ENCODE measurements around the gene KCNAB2.

The KCNAB2 gene

GRCh38 chr1:6107409-6108356 lies 62.0 kb downstream of the KCNAB2 start:
- no peaks in the 10 kb centered on the region for H3K36me3 ChIP-seq (ENCODE audit: control insufficient read depth, insufficient read depth, low read length)
- H3K9ac ChIP-seq (ENCODE audit: low read length), result no peak overlapping the region
- no peaks in the 10 kb centered on the region for H3K9me3 ChIP-seq (ENCODE audit: control insufficient read depth, low read length)
- H3K4me3 ChIP-seq (ENCODE audit: low read length), result no peak overlapping the region
- H3K4me1 ChIP-seq (ENCODE audit: control insufficient read depth, insufficient read depth, low read length), result no peaks in the 10 kb centered on the region
- H3K27me3 ChIP-seq (ENCODE audit: control insufficient read depth, insufficient read depth, low read length), result peaks cover 13% of the 10 kb centered on the region

GRCh38 chr1:6108476-6108875 lies 62.8 kb downstream of the KCNAB2 start:
- Histone ChIP-seq H3K27me3 (ENCODE audit: control insufficient read depth, insufficient read depth, low read length) (peaks cover 13% of the 10 kb centered on the region), H3K9me3 (ENCODE audit: control insufficient read depth, low read length) (no peaks in the 10 kb centered on the region), H3K4me1 (ENCODE audit: control insufficient read depth, insufficient read depth, low read length) (no peaks in the 10 kb centered on the region), H3K4me3 (ENCODE audit: low read length) (no peak overlapping the region), H3K9ac (ENCODE audit: low read length) (no peak overlapping the region), H3K36me3 (ENCODE audit: control insufficient read depth, insufficient read depth, low read length) (no peaks in the 10 kb centered on the region)

- peaks cover 13% of the 10 kb centered on the region for H3K27me3 ChIP-seq (ENCODE audit: control insufficient read depth, insufficient read depth, low read length)
- no peak overlapping the region for H3K9ac ChIP-seq (ENCODE audit: low read length)
- H3K4me1 ChIP-seq (ENCODE audit: control insufficient read depth, insufficient read depth, low read length), result no peaks in the 10 kb centered on the region
- no peaks in the 10 kb centered on the region for H3K36me3 ChIP-seq (ENCODE audit: control insufficient read depth, insufficient read depth, low read length)
- no peaks in the 10 kb centered on the region for H3K9me3 ChIP-seq (ENCODE audit: control insufficient read depth, low read length)
- no peak overlapping the region for H3K4me3 ChIP-seq (ENCODE audit: low read length)
These were observed 63.4 kb downstream of the KCNAB2 start for GRCh38 chr1:6108937-6109614.

GRCh38 chr1:6109688-6110087 lies 64.0 kb downstream of the KCNAB2 start:
- Histone ChIP-seq H3K27me3 (ENCODE audit: control insufficient read depth, insufficient read depth, low read length) (peaks cover 13% of the 10 kb centered on the region), H3K4me3 (ENCODE audit: low read length) (no peak overlapping the region), H3K9ac (ENCODE audit: low read length) (no peak overlapping the region), H3K4me1 (ENCODE audit: control insufficient read depth, insufficient read depth, low read length) (no peaks in the 10 kb centered on the region), H3K36me3 (ENCODE audit: control insufficient read depth, insufficient read depth, low read length) (no peaks in the 10 kb centered on the region), H3K9me3 (ENCODE audit: control insufficient read depth, low read length) (no peaks in the 10 kb centered on the region)

DNA sequence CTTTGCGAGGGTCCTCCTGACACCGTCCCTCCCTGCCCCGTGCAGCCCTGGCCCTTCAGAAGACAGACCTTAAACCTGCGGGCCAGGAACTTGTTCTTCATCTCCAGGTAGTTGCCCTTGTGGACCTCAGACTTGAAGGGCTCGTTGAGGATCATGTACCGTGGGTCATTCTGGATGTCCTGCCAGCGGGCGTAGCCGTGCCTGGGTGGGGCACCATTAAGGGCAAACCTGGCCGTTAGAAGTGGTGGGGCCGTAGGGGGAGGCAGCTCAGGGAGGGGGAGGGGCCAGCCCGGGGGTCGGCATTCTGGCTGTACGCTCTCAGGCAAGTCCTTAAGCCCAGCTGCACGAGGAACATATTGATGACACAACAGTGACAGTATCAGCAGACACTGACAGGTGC lies 64.6 kb downstream of the KCNAB2 start:
- no peak overlapping the region for H3K4me3 ChIP-seq (ENCODE audit: low read length)
- no peak overlapping the region for H3K9ac ChIP-seq (ENCODE audit: low read length)
- peaks cover 11% of the 10 kb centered on the region for H3K27me3 ChIP-seq (ENCODE audit: control insufficient read depth, insufficient read depth, low read length)
- H3K9me3 ChIP-seq (ENCODE audit: control insufficient read depth, low read length), result no peaks in the 10 kb centered on the region
- H3K4me1 ChIP-seq (ENCODE audit: control insufficient read depth, insufficient read depth, low read length), result no peaks in the 10 kb centered on the region
- H3K36me3 ChIP-seq (ENCODE audit: control insufficient read depth, insufficient read depth, low read length), result no peaks in the 10 kb centered on the region

DNA sequence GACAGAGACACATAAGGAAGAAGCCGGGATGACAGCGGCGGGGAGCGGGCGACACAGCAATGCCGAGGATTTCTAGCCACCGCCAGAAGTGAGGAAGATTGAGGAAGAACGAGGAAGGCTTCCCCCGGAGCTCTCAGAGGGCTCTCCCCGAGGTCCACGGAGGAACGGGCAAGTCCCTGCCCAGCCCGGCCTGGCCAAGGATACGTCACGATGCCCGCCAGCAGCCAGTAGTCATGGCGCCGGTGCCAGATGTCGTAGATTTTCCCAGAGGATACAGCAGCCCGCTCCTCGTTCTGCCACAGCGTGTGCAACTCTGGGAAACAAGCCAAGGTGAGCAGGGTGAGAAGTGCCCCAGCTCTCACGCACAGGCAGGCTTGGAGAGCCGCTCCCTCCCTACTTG lies 65.9 kb downstream of the KCNAB2 start:
- H3K36me3 ChIP-seq (ENCODE audit: control insufficient read depth, insufficient read depth, low read length), result no peaks in the 10 kb centered on the region
- no peaks in the 10 kb centered on the region for H3K4me1 ChIP-seq (ENCODE audit: control insufficient read depth, insufficient read depth, low read length)
- no peak overlapping the region for H3K9ac ChIP-seq (ENCODE audit: low read length)
- H3K27me3 ChIP-seq (ENCODE audit: control insufficient read depth, insufficient read depth, low read length), result peaks cover 7% of the 10 kb centered on the region
- no peak overlapping the region for H3K4me3 ChIP-seq (ENCODE audit: low read length)
- H3K9me3 ChIP-seq (ENCODE audit: control insufficient read depth, low read length), result no peaks in the 10 kb centered on the region

DNA sequence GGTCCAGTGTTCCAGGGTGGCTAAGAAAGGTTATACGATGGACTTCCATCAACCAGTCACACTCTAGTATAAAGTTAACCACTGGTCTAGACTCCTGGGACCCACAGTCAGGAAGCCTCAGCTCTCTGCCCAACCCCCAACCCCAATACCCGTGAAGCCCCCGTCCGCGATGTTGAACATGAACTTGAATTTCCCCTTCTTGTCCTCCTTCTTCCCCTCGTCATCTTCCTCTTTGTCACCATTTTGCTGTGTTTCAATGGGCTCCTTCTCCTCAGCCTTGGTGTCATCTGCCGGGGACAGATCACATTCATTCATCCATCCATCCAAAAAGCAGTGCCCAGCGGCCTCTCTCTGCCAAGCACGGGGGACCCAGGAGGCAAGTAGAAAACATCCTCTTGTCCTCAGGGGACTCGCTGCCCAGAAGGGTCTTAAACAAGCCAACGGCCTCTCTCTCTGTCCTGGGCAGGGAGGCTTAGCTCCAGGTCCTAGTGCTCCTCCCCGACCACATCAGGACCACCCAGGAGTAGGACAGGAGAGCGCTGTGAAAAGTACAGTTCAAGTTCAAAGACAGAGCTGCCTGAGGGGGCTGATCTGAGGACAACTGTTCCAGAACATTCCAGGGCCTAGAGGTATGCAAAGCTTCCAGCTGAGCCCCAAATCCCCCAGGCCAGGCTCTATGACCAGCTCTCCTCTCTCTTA lies 66.5 kb downstream of the KCNAB2 start:
- peaks cover 7% of the 10 kb centered on the region for H3K27me3 ChIP-seq (ENCODE audit: control insufficient read depth, insufficient read depth, low read length)
- H3K4me3 ChIP-seq (ENCODE audit: low read length), result no peak overlapping the region
- H3K36me3 ChIP-seq (ENCODE audit: control insufficient read depth, insufficient read depth, low read length), result no peaks in the 10 kb centered on the region
- no peaks in the 10 kb centered on the region for H3K4me1 ChIP-seq (ENCODE audit: control insufficient read depth, insufficient read depth, low read length)
- no peaks in the 10 kb centered on the region for H3K9me3 ChIP-seq (ENCODE audit: control insufficient read depth, low read length)
- no peak overlapping the region for H3K9ac ChIP-seq (ENCODE audit: low read length)

DNA sequence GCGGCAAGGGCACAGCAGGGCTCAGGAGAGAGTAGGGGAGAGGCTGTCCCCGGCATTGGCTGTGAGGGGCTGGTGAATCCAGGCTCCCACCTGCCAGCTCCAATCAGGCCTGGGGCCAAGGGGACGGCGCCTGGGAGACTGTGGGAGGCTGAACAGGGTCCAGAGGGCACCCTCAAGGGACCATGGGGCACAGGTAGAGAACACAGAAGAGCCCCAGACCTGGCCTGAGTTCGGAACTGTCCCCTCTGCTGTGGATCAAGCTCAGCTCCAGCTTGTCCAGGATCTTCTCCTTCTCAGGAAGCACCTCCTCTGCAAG lies 67.0 kb downstream of the KCNAB2 start:
- Histone ChIP-seq H3K9me3 (ENCODE audit: control insufficient read depth, low read length) (no peaks in the 10 kb centered on the region), H3K27me3 (ENCODE audit: control insufficient read depth, insufficient read depth, low read length) (peaks cover 7% of the 10 kb centered on the region), H3K36me3 (ENCODE audit: control insufficient read depth, insufficient read depth, low read length) (no peaks in the 10 kb centered on the region), H3K9ac (ENCODE audit: low read length) (no peak overlapping the region), H3K4me1 (ENCODE audit: control insufficient read depth, insufficient read depth, low read length) (no peaks in the 10 kb centered on the region), H3K4me3 (ENCODE audit: low read length) (no peak overlapping the region)

DNA sequence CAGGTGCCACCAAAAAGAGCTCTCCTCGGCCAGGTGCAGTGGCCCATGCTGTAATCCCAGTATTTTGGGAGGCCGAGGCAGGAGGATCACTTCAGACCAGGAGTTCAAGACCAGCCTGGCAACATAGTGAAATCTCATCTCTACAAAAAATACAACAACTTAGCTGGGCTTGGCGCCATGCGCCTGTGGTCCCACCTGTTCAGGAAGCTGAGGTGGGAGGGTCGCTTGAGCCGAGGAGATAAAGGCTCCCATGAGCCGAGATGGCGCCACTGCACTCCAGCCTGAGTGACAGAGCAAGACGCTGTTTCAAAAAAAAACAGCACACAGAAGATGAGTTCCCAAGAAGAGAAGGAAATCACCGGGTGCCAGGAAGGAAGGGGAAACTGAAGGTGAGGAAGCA lies 67.4 kb downstream of the KCNAB2 start:
- Histone ChIP-seq H3K27me3 (ENCODE audit: control insufficient read depth, insufficient read depth, low read length) (peaks cover 7% of the 10 kb centered on the region), H3K9me3 (ENCODE audit: control insufficient read depth, low read length) (no peaks in the 10 kb centered on the region), H3K4me1 (ENCODE audit: control insufficient read depth, insufficient read depth, low read length) (no peaks in the 10 kb centered on the region), H3K36me3 (ENCODE audit: control insufficient read depth, insufficient read depth, low read length) (no peaks in the 10 kb centered on the region), H3K9ac (ENCODE audit: low read length) (no peak overlapping the region), H3K4me3 (ENCODE audit: low read length) (no peak overlapping the region)

DNA sequence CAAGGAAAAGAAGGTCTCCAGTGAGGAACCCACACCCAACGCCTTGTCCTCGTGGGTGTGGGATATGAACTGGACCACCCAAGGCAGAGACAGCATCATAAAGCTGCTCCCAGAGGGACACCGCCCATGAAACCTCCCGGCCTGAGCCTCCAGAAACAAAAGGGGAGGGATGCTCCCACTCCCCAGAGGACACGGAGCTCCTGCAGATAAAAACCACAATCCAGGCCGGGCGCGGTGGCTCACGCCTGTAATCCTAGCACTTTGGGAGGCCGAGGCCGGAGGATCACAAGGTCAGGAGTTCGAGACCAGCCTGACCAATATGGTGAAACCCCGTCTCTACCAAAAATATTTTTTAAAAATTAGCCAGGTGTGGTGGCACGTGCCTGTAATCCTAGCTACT lies 68.1 kb downstream of the KCNAB2 start:
- Histone ChIP-seq H3K4me3 (ENCODE audit: low read length) (no peak overlapping the region), H3K27me3 (ENCODE audit: control insufficient read depth, insufficient read depth, low read length) (peaks cover 7% of the 10 kb centered on the region), H3K4me1 (ENCODE audit: control insufficient read depth, insufficient read depth, low read length) (no peaks in the 10 kb centered on the region), H3K9me3 (ENCODE audit: control insufficient read depth, low read length) (no peaks in the 10 kb centered on the region), H3K36me3 (ENCODE audit: control insufficient read depth, insufficient read depth, low read length) (no peaks in the 10 kb centered on the region), H3K9ac (ENCODE audit: low read length) (no peak overlapping the region)

- no peaks in the 10 kb centered on the region for H3K9me3 ChIP-seq (ENCODE audit: control insufficient read depth, low read length)
- no peaks in the 10 kb centered on the region for H3K36me3 ChIP-seq (ENCODE audit: control insufficient read depth, insufficient read depth, low read length)
- H3K9ac ChIP-seq (ENCODE audit: low read length), result no peak overlapping the region
- H3K4me1 ChIP-seq (ENCODE audit: control insufficient read depth, insufficient read depth, low read length), result no peaks in the 10 kb centered on the region
- no peak overlapping the region for H3K4me3 ChIP-seq (ENCODE audit: low read length)
- H3K27me3 ChIP-seq (ENCODE audit: control insufficient read depth, insufficient read depth, low read length), result peaks cover 7% of the 10 kb centered on the region
These were observed 70.4 kb downstream of the KCNAB2 start for GRCh38 chr1:6116137-6116536.

DNA sequence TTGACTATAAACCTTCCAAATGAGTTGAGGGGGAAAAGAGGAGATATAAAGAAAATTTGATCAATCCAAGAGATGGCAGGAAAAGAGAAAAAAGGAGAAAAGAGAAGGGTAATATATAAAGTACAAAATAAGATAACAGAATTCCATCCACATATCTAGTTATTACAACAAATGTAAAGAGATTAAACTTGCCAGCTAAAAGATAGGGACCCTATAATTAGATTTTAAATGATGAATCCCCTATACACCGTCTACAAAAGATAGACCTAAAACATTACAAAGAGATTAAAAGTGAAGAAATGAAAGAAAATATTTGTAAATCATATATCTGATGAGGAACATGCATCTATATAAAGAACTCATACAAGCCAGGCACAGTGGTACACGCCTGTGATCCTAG lies 71.4 kb downstream of the KCNAB2 start:
- Histone ChIP-seq H3K9me3 (ENCODE audit: control insufficient read depth, low read length) (no peaks in the 10 kb centered on the region), H3K27me3 (ENCODE audit: control insufficient read depth, insufficient read depth, low read length) (peaks cover 4% of the 10 kb centered on the region), H3K4me3 (ENCODE audit: low read length) (no peak overlapping the region), H3K9ac (ENCODE audit: low read length) (no peak overlapping the region), H3K36me3 (ENCODE audit: control insufficient read depth, insufficient read depth, low read length) (no peaks in the 10 kb centered on the region), H3K4me1 (ENCODE audit: control insufficient read depth, insufficient read depth, low read length) (no peaks in the 10 kb centered on the region)
